Measurements from ENCODE around the gene KL. TPM values are rescaled to one million over a fixed set of nuclear protein-coding genes. Genes with fewer than 3 reads are reported as not detected.

The KL gene
- total RNA-seq, 1 donor, result 0.81 TPM

- no peak overlapping the region for H3K4me3 ChIP-seq (ENCODE audit: low read depth, low read length)
- peak; percentile 43 for DNase-seq (ENCODE audit: low read depth)
- TF ChIP-seq, protein P1, sequence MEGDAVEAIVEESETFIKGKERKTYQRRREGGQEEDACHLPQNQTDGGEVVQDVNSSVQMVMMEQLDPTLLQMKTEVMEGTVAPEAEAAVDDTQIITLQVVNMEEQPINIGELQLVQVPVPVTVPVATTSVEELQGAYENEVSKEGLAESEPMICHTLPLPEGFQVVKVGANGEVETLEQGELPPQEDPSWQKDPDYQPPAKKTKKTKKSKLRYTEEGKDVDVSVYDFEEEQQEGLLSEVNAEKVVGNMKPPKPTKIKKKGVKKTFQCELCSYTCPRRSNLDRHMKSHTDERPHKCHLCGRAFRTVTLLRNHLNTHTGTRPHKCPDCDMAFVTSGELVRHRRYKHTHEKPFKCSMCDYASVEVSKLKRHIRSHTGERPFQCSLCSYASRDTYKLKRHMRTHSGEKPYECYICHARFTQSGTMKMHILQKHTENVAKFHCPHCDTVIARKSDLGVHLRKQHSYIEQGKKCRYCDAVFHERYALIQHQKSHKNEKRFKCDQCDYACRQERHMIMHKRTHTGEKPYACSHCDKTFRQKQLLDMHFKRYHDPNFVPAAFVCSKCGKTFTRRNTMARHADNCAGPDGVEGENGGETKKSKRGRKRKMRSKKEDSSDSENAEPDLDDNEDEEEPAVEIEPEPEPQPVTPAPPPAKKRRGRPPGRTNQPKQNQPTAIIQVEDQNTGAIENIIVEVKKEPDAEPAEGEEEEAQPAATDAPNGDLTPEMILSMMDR (IDR thresholded peaks at IDR 0.05; ENCODE audit: insufficient read depth, low read length), result no peak
These were observed 76.1 kb downstream of the KL start for GRCh38 chr13:33092073-33092987.

GRCh38 chr13:33096886-33097605 lies 80.8 kb downstream of the KL start:
- H3K4me3 ChIP-seq (ENCODE audit: low read depth, low read length), result no peak overlapping the region
- TF ChIP-seq, protein P1 (IDR thresholded peaks at IDR 0.05; ENCODE audit: insufficient read depth, low read length), result no peak
- DNase-seq (ENCODE audit: low read depth), result no peak

- no peak for DNase-seq (ENCODE audit: low read depth)
- H3K4me3 ChIP-seq (ENCODE audit: low read depth, low read length), result no peak overlapping the region
- TF ChIP-seq, protein P1 (IDR thresholded peaks at IDR 0.05; ENCODE audit: insufficient read depth, low read length), result no peak
These were observed 83.6 kb downstream of the KL start for GRCh38 chr13:33099860-33100259.

DNA sequence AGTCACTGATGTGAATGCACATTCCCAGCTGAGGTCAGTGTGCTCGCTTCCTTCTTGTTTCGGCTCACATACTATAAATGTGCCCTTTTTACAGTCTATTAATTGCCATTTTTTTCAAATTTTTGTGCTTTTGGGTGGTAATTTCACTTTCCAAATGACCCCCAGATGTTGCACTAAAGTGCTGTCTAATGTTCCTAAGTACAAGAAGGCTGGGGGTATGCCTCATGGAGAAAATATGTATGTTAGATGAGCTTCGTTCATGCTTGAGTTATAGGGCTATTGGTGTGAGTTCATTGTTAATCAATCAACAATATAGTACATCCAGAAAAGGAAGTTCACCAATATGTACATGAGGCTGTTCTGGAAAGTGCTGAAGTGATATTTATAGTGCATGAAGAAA lies 84.7 kb downstream of the KL start:
- H3K4me3 ChIP-seq (ENCODE audit: low read depth, low read length), result no peak overlapping the region
- TF ChIP-seq, protein P1 (IDR thresholded peaks at IDR 0.05; ENCODE audit: insufficient read depth, low read length), result no peak
- DNase-seq (ENCODE audit: low read depth), result no peak

DNA sequence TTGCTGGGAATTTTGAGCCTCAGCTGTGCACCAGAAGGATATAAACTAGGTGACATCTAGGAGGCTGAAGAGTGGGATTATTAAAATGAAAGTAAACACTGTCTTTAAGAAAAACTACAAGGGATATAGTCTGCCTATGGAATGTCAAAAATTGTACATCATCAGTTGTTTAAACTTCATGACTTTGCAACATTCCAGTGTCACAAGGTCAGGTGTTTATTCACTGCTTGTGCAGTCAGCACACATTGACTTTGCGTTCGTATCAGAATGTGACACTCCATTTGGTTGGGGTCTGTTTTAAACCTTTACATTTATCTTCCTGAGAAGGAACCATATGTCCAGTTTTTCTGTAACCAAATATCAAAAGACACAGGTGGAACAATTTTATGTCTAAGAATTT lies 85.6 kb downstream of the KL start:
- DNase-seq (ENCODE audit: low read depth), result no peak
- TF ChIP-seq, protein P1 (IDR thresholded peaks at IDR 0.05; ENCODE audit: insufficient read depth, low read length), result no peak
- H3K4me3 ChIP-seq (ENCODE audit: low read depth, low read length), result no peak overlapping the region

DNA sequence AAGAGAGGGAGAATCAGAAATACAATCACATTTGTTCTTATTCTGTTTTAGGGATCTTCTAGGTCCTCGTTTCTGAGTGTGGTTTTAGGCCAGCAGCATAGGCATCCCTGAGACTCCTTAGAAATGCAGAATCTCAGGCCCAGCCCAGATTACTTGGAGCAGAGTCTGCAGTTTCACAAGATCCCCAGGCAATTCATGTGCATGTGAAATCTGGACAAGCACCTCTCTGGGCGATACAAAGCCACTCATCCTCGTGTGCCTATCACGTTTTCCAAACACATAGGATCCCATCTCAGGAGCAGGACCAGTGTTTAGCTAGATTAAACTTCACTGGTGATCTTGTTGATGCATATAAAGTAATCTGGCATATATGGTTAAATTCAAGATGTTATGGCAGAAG lies 87.2 kb downstream of the KL start:
- DNase-seq (ENCODE audit: low read depth), result no peak

More for the DNA sequence above, 87.2 kb downstream of the KL start:
- TF ChIP-seq, protein P1 (IDR thresholded peaks at IDR 0.05; ENCODE audit: insufficient read depth, low read length), result no peak
- H3K4me3 ChIP-seq (ENCODE audit: low read depth, low read length), result no peak overlapping the region

Data from fibroblast of the aortic adventitia (primary cell).